Measurements from ENCODE around the gene ATP6V0A1. TPM values are rescaled to one million over a fixed set of nuclear protein-coding genes. Genes with fewer than 3 reads are reported as not detected.

The ATP6V0A1 gene
- total RNA-seq, 1 experiment from 2014 or later: 54.6 TPM

DNA sequence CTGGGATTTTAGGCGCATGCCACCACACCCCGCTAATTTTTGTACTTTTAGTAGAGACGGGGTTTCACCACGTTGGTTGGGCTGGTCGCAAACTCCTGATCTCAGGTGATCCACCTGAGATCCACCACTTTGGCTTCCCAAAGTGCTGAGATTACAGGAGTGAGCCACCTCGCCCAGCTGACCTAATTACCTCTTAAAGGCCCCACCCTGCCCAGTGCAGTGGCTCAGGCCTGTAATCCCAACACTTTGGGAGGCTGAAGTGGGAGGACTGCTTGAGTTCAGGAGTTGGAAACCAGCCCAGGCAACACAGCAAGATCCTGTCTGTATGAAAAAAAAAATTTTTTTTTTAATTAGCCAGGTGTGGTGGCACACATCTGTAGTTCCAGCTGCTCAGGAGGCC is 100.4 kb downstream of the ATP6V0A1 start:
- no peak overlapping the region for H3K27ac ChIP-seq (ENCODE audit: low read depth, low read length, poor library complexity, severe bottlenecking)
- H3K9me3 ChIP-seq (ENCODE audit: low read depth, low read length, poor library complexity, severe bottlenecking): no peaks in the 10 kb centered on the region
- POLR2A ChIA-PET (ENCODE audit: low non-redundant PET): no interaction called here
- CTCF ChIA-PET: no interaction called here
- no TSS peak for BruUV-seq (replicated peaks)
- TF ChIP-seq EZH2 (IDR thresholded peaks at IDR 0.05; ENCODE audit: borderline replicate concordance, low read depth, low read length, poor library complexity, severe bottlenecking): no peak
- TF ChIP-seq, protein P1, sequence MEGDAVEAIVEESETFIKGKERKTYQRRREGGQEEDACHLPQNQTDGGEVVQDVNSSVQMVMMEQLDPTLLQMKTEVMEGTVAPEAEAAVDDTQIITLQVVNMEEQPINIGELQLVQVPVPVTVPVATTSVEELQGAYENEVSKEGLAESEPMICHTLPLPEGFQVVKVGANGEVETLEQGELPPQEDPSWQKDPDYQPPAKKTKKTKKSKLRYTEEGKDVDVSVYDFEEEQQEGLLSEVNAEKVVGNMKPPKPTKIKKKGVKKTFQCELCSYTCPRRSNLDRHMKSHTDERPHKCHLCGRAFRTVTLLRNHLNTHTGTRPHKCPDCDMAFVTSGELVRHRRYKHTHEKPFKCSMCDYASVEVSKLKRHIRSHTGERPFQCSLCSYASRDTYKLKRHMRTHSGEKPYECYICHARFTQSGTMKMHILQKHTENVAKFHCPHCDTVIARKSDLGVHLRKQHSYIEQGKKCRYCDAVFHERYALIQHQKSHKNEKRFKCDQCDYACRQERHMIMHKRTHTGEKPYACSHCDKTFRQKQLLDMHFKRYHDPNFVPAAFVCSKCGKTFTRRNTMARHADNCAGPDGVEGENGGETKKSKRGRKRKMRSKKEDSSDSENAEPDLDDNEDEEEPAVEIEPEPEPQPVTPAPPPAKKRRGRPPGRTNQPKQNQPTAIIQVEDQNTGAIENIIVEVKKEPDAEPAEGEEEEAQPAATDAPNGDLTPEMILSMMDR (conservative IDR thresholded peaks at IDR 0.05; ENCODE audit: low read depth, low read length): no peak
- intact Hi-C loops (cut with micrococcal nuclease; ENCODE audit: unreplicated experiment): no loop called here
- H3K36me3 ChIP-seq (ENCODE audit: insufficient read depth, low read length, poor library complexity, severe bottlenecking): peaks cover 1% of the 10 kb centered on the region
- H3K4me3 ChIP-seq (ENCODE audit: low read depth, low read length, poor library complexity, severe bottlenecking): no peak overlapping the region
- H3K4me1 ChIP-seq (ENCODE audit: insufficient read depth, low read length, poor library complexity, severe bottlenecking): peaks cover 4% of the 10 kb centered on the region
- DNase-seq (ENCODE audit: low spot score): no peak
- no peaks in the 10 kb centered on the region for H3K27me3 ChIP-seq (replicated peaks; ENCODE audit: insufficient read depth, low read depth, low read length, poor library complexity)

DNA sequence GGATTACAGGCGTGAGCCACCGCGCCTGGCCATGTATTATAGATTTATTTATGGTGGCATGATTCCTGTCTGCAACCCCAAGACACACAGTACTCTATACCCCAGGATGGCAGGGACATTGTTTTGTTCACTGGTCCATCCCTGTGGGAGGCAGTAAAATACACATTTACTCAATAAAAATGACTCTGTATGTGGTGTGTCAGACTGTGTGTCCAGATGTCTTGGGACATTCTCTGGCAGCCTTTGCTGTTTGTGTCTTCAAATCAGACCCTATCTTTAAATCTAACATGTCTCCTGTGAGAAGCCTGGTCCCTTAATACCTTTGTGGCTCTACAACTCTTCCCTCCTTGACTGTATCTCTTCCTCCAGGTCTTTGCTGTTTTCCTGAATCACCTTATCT is 101.6 kb downstream of the ATP6V0A1 start:
- CTCF ChIA-PET: no interaction called here
- POLR2A ChIA-PET (ENCODE audit: low non-redundant PET): no interaction called here
- Histone ChIP-seq H3K36me3 (ENCODE audit: insufficient read depth, low read length, poor library complexity, severe bottlenecking) (peaks cover 11% of the 10 kb centered on the region), H3K27ac (ENCODE audit: low read depth, low read length, poor library complexity, severe bottlenecking) (no peak overlapping the region), H3K4me3 (ENCODE audit: low read depth, low read length, poor library complexity, severe bottlenecking) (no peak overlapping the region), H3K27me3 (replicated peaks; ENCODE audit: insufficient read depth, low read depth, low read length, poor library complexity) (no peaks in the 10 kb centered on the region), H3K4me1 (ENCODE audit: insufficient read depth, low read length, poor library complexity, severe bottlenecking) (peaks cover 4% of the 10 kb centered on the region), H3K9me3 (ENCODE audit: low read depth, low read length, poor library complexity, severe bottlenecking) (no peaks in the 10 kb centered on the region)
- DNase-seq (ENCODE audit: low spot score): no peak
- no TSS peak for BruUV-seq (replicated peaks)
- TF ChIP-seq, protein P1 (conservative IDR thresholded peaks at IDR 0.05; ENCODE audit: low read depth, low read length): no peak
- no peak for TF ChIP-seq EZH2 (IDR thresholded peaks at IDR 0.05; ENCODE audit: borderline replicate concordance, low read depth, low read length, poor library complexity, severe bottlenecking)
- intact Hi-C loops (cut with micrococcal nuclease; ENCODE audit: unreplicated experiment): no loop called here

DNA sequence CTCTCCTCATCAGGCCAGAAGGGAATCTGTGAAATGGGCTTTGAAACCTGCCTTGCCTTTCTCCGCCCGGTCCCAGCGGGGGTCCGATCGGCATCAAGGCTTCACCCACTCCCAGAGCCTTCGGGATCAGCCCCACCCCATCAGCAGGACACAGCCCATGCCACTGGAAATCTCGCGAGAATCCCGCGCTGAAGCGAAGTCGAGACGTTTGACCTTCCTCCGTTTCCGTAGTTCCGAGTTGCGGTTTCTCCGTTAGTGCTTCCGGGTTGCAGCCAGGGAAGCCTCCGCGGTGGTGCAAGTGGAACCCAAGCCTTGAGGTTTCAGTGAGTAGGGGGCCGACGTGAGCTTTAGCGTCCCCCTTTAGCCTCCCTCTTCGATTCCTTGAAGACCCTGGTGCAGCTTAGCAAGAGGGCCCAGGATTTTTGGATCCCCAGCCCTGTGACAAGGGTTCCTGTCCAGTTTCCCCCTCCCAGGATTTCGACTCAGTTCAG is 103.3 kb downstream of the ATP6V0A1 start, which contains the start of gene COASY:
TSS of gene COASY (plus strand) at position 252 of the 491 bp plus-strand sequence. CDS start 475 bp downstream, outside the sequence.
- Histone ChIP-seq H3K9me3 (ENCODE audit: low read depth, low read length, poor library complexity, severe bottlenecking) (no peaks in the 10 kb centered on the region), H3K36me3 (ENCODE audit: insufficient read depth, low read length, poor library complexity, severe bottlenecking) (peaks cover 13% of the 10 kb centered on the region), H3K27me3 (replicated peaks; ENCODE audit: insufficient read depth, low read depth, low read length, poor library complexity) (no peaks in the 10 kb centered on the region), H3K27ac (ENCODE audit: low read depth, low read length, poor library complexity, severe bottlenecking) (peak within 1 kb of the TSS; percentile 85), H3K4me3 (ENCODE audit: low read depth, low read length, poor library complexity, severe bottlenecking) (peak within 1 kb of the TSS; percentile 83), H3K4me1 (ENCODE audit: insufficient read depth, low read length, poor library complexity, severe bottlenecking) (peaks cover 10% of the 10 kb centered on the region)
- intact Hi-C loops (cut with micrococcal nuclease; ENCODE audit: unreplicated experiment): no loop called here
- DNase-seq (ENCODE audit: low spot score): peak; percentile 94
- POLR2A ChIA-PET (ENCODE audit: low non-redundant PET): no interaction called here
- TF ChIP-seq EZH2 (IDR thresholded peaks at IDR 0.05; ENCODE audit: borderline replicate concordance, low read depth, low read length, poor library complexity, severe bottlenecking): no peak
- TF ChIP-seq, protein P1 (conservative IDR thresholded peaks at IDR 0.05; ENCODE audit: low read depth, low read length): no peak
- CTCF ChIA-PET: no interaction called here
- BruUV-seq (replicated peaks): no TSS peak
